Measurements from ENCODE around the gene SHOX. TPM values are rescaled to one million over a fixed set of nuclear protein-coding genes. Genes with fewer than 3 reads are reported as not detected.

SHOX gene
- total RNA-seq, 1 experiment from 2014 or later = 0.24 TPM

GRCh38 chrX:584572-584971, 46.0 kb upstream of the SHOX start:
- Mint-ChIP-seq H3K4me1 (peaks cover 6 to 10% of the 10 kb centered on the region in 2 experiments), H3K4me3 (no peak overlapping the region), H3K9me3 (no peaks in the 10 kb centered on the region), H3K27ac (no peak overlapping the region), H3K36me3 (ENCODE audit: insufficient read depth in 1 of 3, low read depth in 3 of 3) (no peaks in the 10 kb centered on the region), H3K27me3 (ENCODE audit: low read depth) (peaks cover 24% of the 10 kb centered on the region)
- H3K27me3 ChIP-seq (ENCODE audit: insufficient read depth, low read length) = no peaks in the 10 kb centered on the region
- no peak for DNase-seq
- H3K79me1 ChIP-seq (ENCODE audit: insufficient read depth, low read depth, low read length, poor library complexity, severe bottlenecking) = no peaks in the 10 kb centered on the region
- H2AFZ ChIP-seq (ENCODE audit: low read length) = no peak overlapping the region
- H4K91ac ChIP-seq (ENCODE audit: insufficient read length, low read depth, low read length) = no peak overlapping the region
- no peak overlapping the region for H4K8ac ChIP-seq (replicated peaks; ENCODE audit: insufficient read length, low read depth, low read length)
- no peak for TF ChIP-seq CTCF (conservative IDR thresholded peaks at IDR 0.05)
- H4K5ac ChIP-seq (ENCODE audit: insufficient read length, low read depth, low read length) = no peak overlapping the region
- no peak overlapping the region for H2BK15ac ChIP-seq (ENCODE audit: low read depth, low read length)
- no peak overlapping the region for H3K4ac ChIP-seq (ENCODE audit: low read depth, low read length)
- no peak overlapping the region for H2BK5ac ChIP-seq (ENCODE audit: insufficient read length, low read length)
- no peaks in the 10 kb centered on the region for H4K20me1 ChIP-seq (ENCODE audit: control insufficient read depth, insufficient read depth, insufficient read length)
- no peak overlapping the region for H3K27ac ChIP-seq (ENCODE audit: insufficient read length, low read depth, low read length)
- H3K4me2 ChIP-seq (ENCODE audit: insufficient read depth, insufficient read length, low read length) = no peak overlapping the region
- H3K14ac ChIP-seq (ENCODE audit: insufficient read depth, low read length) = no peak overlapping the region
- H3T11ph ChIP-seq (ENCODE audit: low read length) = no peak overlapping the region
- no CpG with 5 or more reads among the region's 1 CpG for WGBS (ENCODE audit: extremely low coverage, insufficient read length, low lambda C conversion rate)
- H2BK20ac ChIP-seq (ENCODE audit: low read depth, low read length, poor library complexity, severe bottlenecking) = no peak overlapping the region
- no peaks in the 10 kb centered on the region for H3K23me2 ChIP-seq (ENCODE audit: insufficient read length, low read depth, low read length, poor library complexity, severe bottlenecking)
- H3K23ac ChIP-seq (ENCODE audit: insufficient read length, low read depth, low read length) = no peak overlapping the region
- H2AK5ac ChIP-seq (ENCODE audit: insufficient read length, low read length) = no peak overlapping the region
- H3K56ac ChIP-seq (ENCODE audit: insufficient read length, low read depth, low read length) = no peak overlapping the region
- no peak overlapping the region for H2BK120ac ChIP-seq (ENCODE audit: low read depth, low read length, poor library complexity, severe bottlenecking)
- no peak overlapping the region for H3K18ac ChIP-seq (ENCODE audit: insufficient read length, low read depth, low read length)
- H2BK12ac ChIP-seq (ENCODE audit: insufficient read length, low read depth, low read length) = no peak overlapping the region
- H3K9ac ChIP-seq (ENCODE audit: extremely low read depth, insufficient read length, low read length) = no peak overlapping the region
- H3K9me3 ChIP-seq (ENCODE audit: control insufficient read depth, low read depth, low read length) = no peaks in the 10 kb centered on the region
- H3K4me1 ChIP-seq (ENCODE audit: insufficient read depth, low read length) = no peaks in the 10 kb centered on the region
- no peaks in the 10 kb centered on the region for H3K79me2 ChIP-seq (ENCODE audit: insufficient read depth, low read length)
